ENCODE measurements around the gene EPS8. TPM values are rescaled to one million over a fixed set of nuclear protein-coding genes. Genes with fewer than 3 reads are reported as not detected.

Gene EPS8
- total RNA-seq, 2 experiments from 2014 or later = 1.3 to 2.1 TPM

- no peaks in the 10 kb centered on the region for H3K4me1 Mint-ChIP-seq
- no peaks in the 10 kb centered on the region for H3K36me3 Mint-ChIP-seq
- no peak overlapping the region for H3K4me3 Mint-ChIP-seq
- no peak for DNase-seq
- H3K9me3 Mint-ChIP-seq = no peaks in the 10 kb centered on the region
- H3K27ac Mint-ChIP-seq = no peak overlapping the region
- H3K27me3 Mint-ChIP-seq = no peaks in the 10 kb centered on the region
These were observed 139.8 kb downstream of the EPS8 start for GRCh38 chr12:15649347-15649746.

- Mint-ChIP-seq H3K4me1 (no peaks in the 10 kb centered on the region), H3K4me3 (no peak overlapping the region), H3K27me3 (no peaks in the 10 kb centered on the region), H3K27ac (no peak overlapping the region), H3K36me3 (no peaks in the 10 kb centered on the region), H3K9me3 (no peaks in the 10 kb centered on the region)
- no peak for DNase-seq
These were observed 140.6 kb downstream of the EPS8 start for GRCh38 chr12:15648558-15648957.

DNA sequence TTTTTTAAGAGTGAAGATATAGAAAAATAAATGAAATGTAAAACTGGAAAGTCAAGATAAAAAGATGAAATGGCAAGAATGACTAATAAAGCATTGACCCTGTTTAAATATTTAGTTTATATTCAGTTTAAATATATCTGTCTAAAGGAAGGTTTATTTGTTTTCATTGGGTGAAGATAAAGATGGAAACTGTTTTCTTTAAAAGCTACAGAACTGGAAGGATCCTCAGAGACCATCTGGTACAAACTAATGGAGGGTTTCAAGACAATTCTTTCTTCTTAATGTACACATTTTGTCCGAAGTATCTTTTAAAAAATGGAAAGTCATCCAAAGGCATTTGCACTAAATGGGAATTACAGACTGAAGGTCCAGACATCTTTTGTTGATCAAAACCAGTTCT is 142.6 kb downstream of the EPS8 start:
- Mint-ChIP-seq H3K9me3 (no peaks in the 10 kb centered on the region), H3K27me3 (no peaks in the 10 kb centered on the region), H3K36me3 (no peaks in the 10 kb centered on the region), H3K4me3 (no peak overlapping the region), H3K4me1 (no peaks in the 10 kb centered on the region), H3K27ac (no peak overlapping the region)
- no peak for DNase-seq

GRCh38 chr12:15644700-15645099 is 144.5 kb downstream of the EPS8 start:
- H3K27ac Mint-ChIP-seq = no peak overlapping the region
- no peak overlapping the region for H3K4me3 Mint-ChIP-seq
- H3K36me3 Mint-ChIP-seq = no peaks in the 10 kb centered on the region
- no peak for DNase-seq
- no peaks in the 10 kb centered on the region for H3K9me3 Mint-ChIP-seq
- H3K27me3 Mint-ChIP-seq = no peaks in the 10 kb centered on the region
- H3K4me1 Mint-ChIP-seq = no peaks in the 10 kb centered on the region

- H3K27me3 Mint-ChIP-seq = peaks cover 3% of the 10 kb centered on the region
- no peaks in the 10 kb centered on the region for H3K36me3 Mint-ChIP-seq
- no peak overlapping the region for H3K27ac Mint-ChIP-seq
These were observed 151.0 kb downstream of the EPS8 start for GRCh38 chr12:15638231-15638630.

GRCh38 chr12:15636060-15636890 is 152.9 kb downstream of the EPS8 start:
- Mint-ChIP-seq H3K9me3 (no peaks in the 10 kb centered on the region), H3K4me1 (no peaks in the 10 kb centered on the region), H3K4me3 (no peak overlapping the region), H3K36me3 (no peaks in the 10 kb centered on the region), H3K27ac (no peak overlapping the region), H3K27me3 (peaks cover 3% of the 10 kb centered on the region)
- DNase-seq = no peak

More at GRCh38 chr12:15638231-15638630, 151.0 kb downstream of the EPS8 start:
- H3K4me3 Mint-ChIP-seq = no peak overlapping the region
- H3K4me1 Mint-ChIP-seq = no peaks in the 10 kb centered on the region
- H3K9me3 Mint-ChIP-seq = no peaks in the 10 kb centered on the region
- no peak for DNase-seq

- H3K9me3 Mint-ChIP-seq = no peaks in the 10 kb centered on the region
- DNase-seq = no peak
These were observed 155.0 kb downstream of the EPS8 start for GRCh38 chr12:15634010-15634683.

GRCh38 chr12:15633201-15633600 is 156.0 kb downstream of the EPS8 start:
- no peak overlapping the region for H3K4me3 Mint-ChIP-seq
- no peak overlapping the region for H3K27ac Mint-ChIP-seq
- no peaks in the 10 kb centered on the region for H3K36me3 Mint-ChIP-seq
- DNase-seq = no peak
- peaks cover 1% of the 10 kb centered on the region for H3K4me1 Mint-ChIP-seq
- H3K9me3 Mint-ChIP-seq = no peaks in the 10 kb centered on the region
- H3K27me3 Mint-ChIP-seq = peaks cover 3% of the 10 kb centered on the region

More at GRCh38 chr12:15634010-15634683, 155.0 kb downstream of the EPS8 start:
- Mint-ChIP-seq H3K4me3 (no peak overlapping the region), H3K27ac (no peak overlapping the region), H3K4me1 (no peaks in the 10 kb centered on the region), H3K27me3 (peaks cover 3% of the 10 kb centered on the region), H3K36me3 (no peaks in the 10 kb centered on the region)

- Mint-ChIP-seq H3K4me3 (no peak overlapping the region), H3K9me3 (no peaks in the 10 kb centered on the region), H3K4me1 (peaks cover 3% of the 10 kb centered on the region), H3K27ac (no peak overlapping the region), H3K36me3 (no peaks in the 10 kb centered on the region), H3K27me3 (peaks cover 3% of the 10 kb centered on the region)
- no peak for DNase-seq
These were observed 156.5 kb downstream of the EPS8 start for GRCh38 chr12:15632708-15633107.

GRCh38 chr12:15631007-15631715 is 158.0 kb downstream of the EPS8 start:
- no peaks in the 10 kb centered on the region for H3K36me3 Mint-ChIP-seq
- H3K9me3 Mint-ChIP-seq = no peaks in the 10 kb centered on the region
- H3K4me3 Mint-ChIP-seq = no peak overlapping the region
- no peaks in the 10 kb centered on the region for H3K27me3 Mint-ChIP-seq
- peaks cover 3% of the 10 kb centered on the region for H3K4me1 Mint-ChIP-seq
- no peak for DNase-seq
- no peak overlapping the region for H3K27ac Mint-ChIP-seq

GRCh38 chr12:15629761-15630160 is 159.4 kb downstream of the EPS8 start:
- DNase-seq = no peak
- Mint-ChIP-seq H3K27ac (no peak overlapping the region), H3K4me3 (no peak overlapping the region), H3K27me3 (no peaks in the 10 kb centered on the region), H3K36me3 (no peaks in the 10 kb centered on the region), H3K4me1 (peaks cover 3% of the 10 kb centered on the region), H3K9me3 (no peaks in the 10 kb centered on the region)

DNA sequence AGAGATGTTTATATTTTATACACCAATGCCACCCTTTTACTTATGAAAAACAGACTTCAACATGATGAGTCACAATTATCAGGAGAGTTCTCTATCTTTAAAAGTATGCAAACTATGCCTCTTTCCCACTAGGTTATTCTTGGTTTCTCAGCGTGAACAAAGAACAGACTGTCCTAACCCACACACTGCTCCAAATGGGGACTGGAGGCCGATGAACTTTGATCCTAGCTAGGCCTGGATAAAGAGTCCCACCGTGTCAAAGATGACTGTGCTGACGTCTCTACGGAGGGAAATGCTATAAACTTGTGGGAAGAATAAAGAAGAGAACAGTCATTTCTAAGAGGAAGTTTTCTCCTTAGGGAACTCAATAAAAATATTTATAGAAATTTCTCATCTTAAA is 160.1 kb downstream of the EPS8 start:
- Mint-ChIP-seq H3K27ac (no peak overlapping the region), H3K9me3 (no peaks in the 10 kb centered on the region), H3K4me1 (peaks cover 3% of the 10 kb centered on the region), H3K36me3 (no peaks in the 10 kb centered on the region), H3K4me3 (no peak overlapping the region), H3K27me3 (no peaks in the 10 kb centered on the region)
- DNase-seq = no peak

DNA sequence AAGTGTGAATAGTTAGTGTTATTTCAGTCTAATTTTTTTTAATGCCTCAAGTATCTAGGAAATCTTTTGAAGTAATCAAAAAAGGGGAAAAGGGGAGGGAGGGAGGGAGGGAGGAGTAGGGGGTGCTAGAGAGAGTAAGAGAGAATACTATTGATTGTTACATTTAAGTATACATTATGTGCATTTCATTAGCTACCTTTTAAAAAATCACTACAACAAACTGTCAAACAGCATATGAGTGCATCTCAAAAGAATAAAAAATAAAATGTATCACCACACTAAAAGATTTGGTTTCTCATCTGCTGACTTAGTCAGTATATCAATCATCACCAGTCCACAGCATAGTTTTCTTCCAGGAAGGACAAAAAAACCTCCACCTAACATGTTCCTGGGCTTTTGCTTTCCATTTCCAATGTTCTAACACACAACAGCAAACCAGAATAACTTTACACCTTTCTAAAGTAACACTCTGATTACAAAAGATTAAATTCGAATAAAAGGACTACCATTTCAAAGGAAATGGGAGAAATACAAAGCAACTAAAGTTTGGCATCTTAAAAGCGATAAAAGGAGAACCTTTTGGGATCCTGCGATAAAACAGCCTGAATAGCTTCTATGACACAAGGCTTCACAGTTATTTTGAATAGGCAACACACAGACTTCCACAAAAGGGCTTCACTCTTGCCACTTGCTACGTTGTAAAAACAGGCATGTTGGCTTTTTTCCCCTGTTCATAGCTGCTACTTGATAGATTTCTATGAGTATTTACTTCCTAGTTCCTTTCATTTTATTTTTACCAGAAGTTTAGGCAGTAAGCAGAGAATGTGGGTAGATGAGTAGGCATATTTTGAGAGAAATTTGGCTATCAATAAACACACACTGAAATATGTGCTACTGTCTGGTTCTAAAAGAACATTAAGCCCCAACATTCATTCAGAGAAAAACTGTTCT is 160.9 kb downstream of the EPS8 start:
- Mint-ChIP-seq H3K9me3 (no peaks in the 10 kb centered on the region), H3K4me1 (peaks cover 3% of the 10 kb centered on the region), H3K27ac (no peak overlapping the region), H3K4me3 (no peak overlapping the region), H3K36me3 (no peaks in the 10 kb centered on the region), H3K27me3 (no peaks in the 10 kb centered on the region)
- DNase-seq = no peak

DNA sequence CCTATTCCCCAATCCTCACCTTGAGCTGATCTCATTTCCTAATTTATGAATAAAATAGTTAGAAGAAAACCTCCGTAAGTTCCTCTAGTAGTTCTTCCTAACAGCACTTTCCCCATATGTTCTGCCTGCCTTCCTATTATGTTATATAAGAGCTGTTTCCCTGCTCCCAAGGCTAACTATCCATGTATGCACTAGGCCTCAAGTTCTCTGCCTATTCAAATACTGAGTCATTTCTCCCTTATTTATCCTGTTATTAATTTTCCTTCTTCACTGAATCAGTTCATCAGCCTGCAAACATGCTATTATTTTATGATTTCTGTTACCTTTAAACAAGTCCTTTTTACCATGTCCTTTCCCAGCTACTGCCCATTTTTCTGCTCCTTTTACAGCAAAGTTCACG is 164.1 kb downstream of the EPS8 start:
- H3K4me1 Mint-ChIP-seq = peaks cover 3% of the 10 kb centered on the region
- no peaks in the 10 kb centered on the region for H3K36me3 Mint-ChIP-seq
- no peaks in the 10 kb centered on the region for H3K9me3 Mint-ChIP-seq
- DNase-seq = no peak
- no peak overlapping the region for H3K27ac Mint-ChIP-seq
- H3K4me3 Mint-ChIP-seq = no peak overlapping the region
- no peaks in the 10 kb centered on the region for H3K27me3 Mint-ChIP-seq

All from activated naive CD8-positive, alpha-beta T cell treated with anti-CD3 and anti-CD28 coated beads for 36 hours (primary cell).